H7 (cell line): Measurements from ENCODE around the gene PLEKHA4. TPM values are rescaled to one million over a fixed set of nuclear protein-coding genes. Genes with fewer than 3 reads are reported as not detected.
A peak's percentile ranks its signal among the peaks of the same experiment; 100 is the strongest.
"Not testable (repeated sequence)": the region's sequence is repeated elsewhere in the genome, so short reads cannot be mapped to it uniquely, and the experiment has no call there.

Source experiments
- DNase-seq: peaks from one replicate; pipeline ENCODE4 v3.0.0; 2012
- H3K27me3 ChIP-seq: 2 replicates; pipeline ENCODE4 v1.6.0; 2011; ENCODE audit warnings: mild to moderate bottlenecking, low read length; ENCODE audit not compliant: control insufficient read depth, insufficient read depth
- H3K36me3 ChIP-seq: replicated peaks from 2 replicates; pipeline ENCODE4 v1.5.1; 2011; ENCODE audit warnings: low read length; ENCODE audit not compliant: control insufficient read depth, insufficient read depth
- H3K4me3 ChIP-seq: 2 replicates; pipeline ENCODE4 v1.5.1; 2011; ENCODE audit warnings: low read depth, mild to moderate bottlenecking, control low read depth, low read length, moderate library complexity; ENCODE audit not compliant: insufficient read depth
- total RNA-seq: library from RNA; depleted of rRNA; stranded (reverse); fragments of >200 nt; shearing (Covaris generic); gene quantifications from 2 replicates; pipeline ENCODE4 v1.2.3, GENCODE V29; 2014; rRNA removed

PLEKHA4 gene
- total RNA-seq, 1 experiment from 2014 or later: 25.6 TPM

GRCh38 chr19:48796298-48797083 is 71.9 kb downstream of the PLEKHA4 start:
- DNase-seq: peak; percentile 39
- Histone ChIP-seq H3K36me3 (no peaks in the 10 kb centered on the region), H3K27me3 (no peaks in the 10 kb centered on the region), H3K4me3 (no peak overlapping the region)

GRCh38 chr19:48795685-48796070 is 72.7 kb downstream of the PLEKHA4 start:
- Histone ChIP-seq H3K36me3 (no peaks in the 10 kb centered on the region), H3K4me3 (no peak overlapping the region), H3K27me3 (no peaks in the 10 kb centered on the region)
- no peak for DNase-seq

- no peaks in the 10 kb centered on the region for H3K27me3 ChIP-seq
- H3K36me3 ChIP-seq: no peaks in the 10 kb centered on the region
- peak overlapping the region; percentile 70 for H3K4me3 ChIP-seq
- peak; percentile 95 for DNase-seq
Measured at GRCh38 chr19:48795055-48795684, 73.2 kb downstream of the PLEKHA4 start.

GRCh38 chr19:48794291-48794690 is 74.1 kb downstream of the PLEKHA4 start:
- Histone ChIP-seq H3K27me3 (no peaks in the 10 kb centered on the region), H3K4me3 (no peak overlapping the region), H3K36me3 (no peaks in the 10 kb centered on the region)
- DNase-seq: no peak

GRCh38 chr19:48793271-48793670 is 75.1 kb downstream of the PLEKHA4 start:
- Histone ChIP-seq H3K27me3 (no peaks in the 10 kb centered on the region), H3K4me3 (no peak overlapping the region), H3K36me3 (no peaks in the 10 kb centered on the region)
- no peak for DNase-seq

GRCh38 chr19:48787331-48787730 is 81.1 kb downstream of the PLEKHA4 start:
- H3K36me3 ChIP-seq, H3K4me3 ChIP-seq, H3K27me3 ChIP-seq, DNase-seq: not testable (repeated sequence)

Other genes starting within 250 kb of the PLEKHA4 start
- 3,978 and 5,156 TPM in 2 replicates for gene RPL18, start 249.4 kb downstream of the PLEKHA4 start, total RNA-seq
- gene SPHK2, start 249.1 kb downstream of the PLEKHA4 start, total RNA-seq: 10.9 and 26.4 TPM in 2 replicates
- gene DBP, start 231.2 kb downstream of the PLEKHA4 start, total RNA-seq: 11.2 and 18.2 TPM in 2 replicates
- 10.8 and 24.0 TPM in 2 replicates for gene CA11, start 222.4 kb downstream of the PLEKHA4 start, total RNA-seq
- gene NTN5, start 195.6 kb downstream of the PLEKHA4 start, total RNA-seq: 0.15 TPM in 1 of 2 replicates, not detected in the other
- gene FUT2, start 172.6 kb downstream of the PLEKHA4 start, total RNA-seq: 0.78 and 1.8 TPM in 2 replicates
- 1.7 and 2.4 TPM in 2 replicates for gene MAMSTR, start 148.9 kb downstream of the PLEKHA4 start, total RNA-seq
- 4.5 and 4.6 TPM in 2 replicates for gene RASIP1, start 128.0 kb downstream of the PLEKHA4 start, total RNA-seq
- 0.18 and 0.24 TPM in 2 replicates for gene IZUMO1, start 121.7 kb downstream of the PLEKHA4 start, total RNA-seq
- gene FUT1, start 116.0 kb downstream of the PLEKHA4 start, total RNA-seq: 6.1 and 8.2 TPM in 2 replicates
- 0.35 TPM in 1 of 2 replicates, not detected in the other for gene FGF21, start 113.1 kb downstream of the PLEKHA4 start, total RNA-seq
- gene BCAT2, start 57.6 kb downstream of the PLEKHA4 start, total RNA-seq: 31.5 and 40.0 TPM in 2 replicates
- 9.9 and 18.0 TPM in 2 replicates for gene HSD17B14, start 32.1 kb downstream of the PLEKHA4 start, total RNA-seq
- gene PPP1R15A, start 3.8 kb upstream of the PLEKHA4 start, total RNA-seq: 20.3 and 21.6 TPM in 2 replicates
- gene TULP2, start 30.1 kb upstream of the PLEKHA4 start, total RNA-seq: 0.52 and 1.1 TPM in 2 replicates
- 173 and 203 TPM in 2 replicates for gene NUCB1, start 31.7 kb upstream of the PLEKHA4 start, total RNA-seq
- gene DHDH, start 65.1 kb upstream of the PLEKHA4 start, total RNA-seq: not detected in 2 replicates
- 57.8 and 72.6 TPM in 2 replicates for gene BAX, start 86.3 kb upstream of the PLEKHA4 start, total RNA-seq
- gene FTL, start 96.7 kb upstream of the PLEKHA4 start, total RNA-seq: 2,437 and 3,282 TPM in 2 replicates
- gene GYS1, start 124.7 kb upstream of the PLEKHA4 start, total RNA-seq: 35.2 and 50.2 TPM in 2 replicates
- 256 and 327 TPM in 2 replicates for gene RUVBL2, start 125.3 kb upstream of the PLEKHA4 start, total RNA-seq
- gene LHB, start 148.5 kb upstream of the PLEKHA4 start, total RNA-seq: not detected in 2 replicates
- not detected in 2 replicates for gene CGB3, start 155.7 kb upstream of the PLEKHA4 start, total RNA-seq
- 1.4 TPM in 1 of 2 replicates, not detected in the other for gene CGB2, start 163.3 kb upstream of the PLEKHA4 start, total RNA-seq
- not detected in 2 replicates for gene CGB1, start 168.3 kb upstream of the PLEKHA4 start, total RNA-seq
- not detected in 2 replicates for gene CGB5, start 175.2 kb upstream of the PLEKHA4 start, total RNA-seq
- not detected in 2 replicates for gene CGB8, start 180.5 kb upstream of the PLEKHA4 start, total RNA-seq
- gene CGB7, start 189.1 kb upstream of the PLEKHA4 start, total RNA-seq: not detected in 2 replicates
- 0.81 and 1.2 TPM in 2 replicates for gene NTF4, start 196.2 kb upstream of the PLEKHA4 start, total RNA-seq
- gene KCNA7, start 204.1 kb upstream of the PLEKHA4 start, total RNA-seq: not detected in 2 replicates
- gene SNRNP70, start 216.8 kb upstream of the PLEKHA4 start, total RNA-seq: 338 and 397 TPM in 2 replicates
- 2.2 and 4.1 TPM in 2 replicates for gene LIN7B, start 245.8 kb upstream of the PLEKHA4 start, total RNA-seq